Measurements from ENCODE around the gene OR8B12.

OR8B12 gene

DNA sequence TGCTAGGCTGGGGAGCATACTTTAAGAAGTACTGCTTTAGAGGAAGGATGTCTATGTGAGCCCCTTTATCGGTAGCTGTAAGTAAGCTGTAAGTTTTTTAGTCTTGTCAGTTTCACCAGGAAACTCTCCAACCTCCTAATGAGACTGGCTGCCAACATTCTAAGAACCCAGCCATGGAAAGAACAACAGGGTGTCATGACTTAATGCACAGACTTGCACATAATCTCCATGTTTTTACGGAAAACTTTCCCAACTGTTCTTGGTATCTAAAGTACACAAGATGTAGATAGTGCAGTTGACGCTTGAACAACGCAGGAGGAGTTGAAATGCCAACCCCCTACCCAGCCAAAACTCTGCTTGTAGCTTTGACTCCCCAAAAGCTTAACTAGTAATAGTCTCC is 35.3 kb upstream of the OR8B12 start:
- TF ChIP-seq RAD21 (IDR thresholded peaks at IDR 0.05; ENCODE audit: low read depth), result no peak
- no peak for TF ChIP-seq TAF1 (IDR thresholded peaks at IDR 0.05; ENCODE audit: low read depth)
- TF ChIP-seq FOXM1 (IDR thresholded peaks at IDR 0.05; ENCODE audit: borderline replicate concordance, low read depth), result no peak
- TF ChIP-seq TCF12 (IDR thresholded peaks at IDR 0.05; ENCODE audit: low read depth), result no peak
- TF ChIP-seq YY1 (IDR thresholded peaks at IDR 0.05; ENCODE audit: low read depth), result no peak
- TF ChIP-seq, protein P1, sequence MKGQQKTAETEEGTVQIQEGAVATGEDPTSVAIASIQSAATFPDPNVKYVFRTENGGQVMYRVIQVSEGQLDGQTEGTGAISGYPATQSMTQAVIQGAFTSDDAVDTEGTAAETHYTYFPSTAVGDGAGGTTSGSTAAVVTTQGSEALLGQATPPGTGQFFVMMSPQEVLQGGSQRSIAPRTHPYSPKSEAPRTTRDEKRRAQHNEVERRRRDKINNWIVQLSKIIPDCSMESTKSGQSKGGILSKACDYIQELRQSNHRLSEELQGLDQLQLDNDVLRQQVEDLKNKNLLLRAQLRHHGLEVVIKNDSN (IDR thresholded peaks at IDR 0.05), result no peak
- TF ChIP-seq NFIC (IDR thresholded peaks at IDR 0.05), result no peak
- TF ChIP-seq ZBTB7A (IDR thresholded peaks at IDR 0.05; ENCODE audit: low read depth), result no peak

- TF ChIP-seq FOXM1 (IDR thresholded peaks at IDR 0.05; ENCODE audit: borderline replicate concordance, low read depth), result no peak
- no peak for TF ChIP-seq CEBPB (IDR thresholded peaks at IDR 0.05)
- no peak for TF ChIP-seq ZBTB7A (IDR thresholded peaks at IDR 0.05; ENCODE audit: low read depth)
- TF ChIP-seq CREB1 (IDR thresholded peaks at IDR 0.05; ENCODE audit: low read depth), result no peak
- no peak for TF ChIP-seq RAD21 (IDR thresholded peaks at IDR 0.05; ENCODE audit: low read depth)
- no peak for TF ChIP-seq TAF1 (IDR thresholded peaks at IDR 0.05; ENCODE audit: low read depth)
- no peak for TF ChIP-seq EP300 (IDR thresholded peaks at IDR 0.05; ENCODE audit: borderline replicate concordance)
Measured at GRCh38 chr11:124577716-124578427, 34.4 kb upstream of the OR8B12 start.

GRCh38 chr11:124570160-124570559 is 26.7 kb upstream of the OR8B12 start:
- TF ChIP-seq RAD21 (IDR thresholded peaks at IDR 0.05; ENCODE audit: low read depth) (no peak), EGR1 (IDR thresholded peaks at IDR 0.05) (no peak), ZBTB7A (IDR thresholded peaks at IDR 0.05; ENCODE audit: low read depth) (no peak), MAX (IDR thresholded peaks at IDR 0.05) (no peak), TAF1 (IDR thresholded peaks at IDR 0.05; ENCODE audit: low read depth) (no peak), EP300 (IDR thresholded peaks at IDR 0.05; ENCODE audit: borderline replicate concordance) (no peak), NFIC (IDR thresholded peaks at IDR 0.05) (no peak), CREB1 (IDR thresholded peaks at IDR 0.05; ENCODE audit: low read depth) (no peak), FOXM1 (IDR thresholded peaks at IDR 0.05; ENCODE audit: borderline replicate concordance, low read depth) (no peak), TCF12 (IDR thresholded peaks at IDR 0.05; ENCODE audit: low read depth) (no peak), TEAD4 (IDR thresholded peaks at IDR 0.05) (no peak), YY1 (IDR thresholded peaks at IDR 0.05; ENCODE audit: low read depth) (no peak), CEBPB (IDR thresholded peaks at IDR 0.05) (no peak)
- TF ChIP-seq, protein P2, sequence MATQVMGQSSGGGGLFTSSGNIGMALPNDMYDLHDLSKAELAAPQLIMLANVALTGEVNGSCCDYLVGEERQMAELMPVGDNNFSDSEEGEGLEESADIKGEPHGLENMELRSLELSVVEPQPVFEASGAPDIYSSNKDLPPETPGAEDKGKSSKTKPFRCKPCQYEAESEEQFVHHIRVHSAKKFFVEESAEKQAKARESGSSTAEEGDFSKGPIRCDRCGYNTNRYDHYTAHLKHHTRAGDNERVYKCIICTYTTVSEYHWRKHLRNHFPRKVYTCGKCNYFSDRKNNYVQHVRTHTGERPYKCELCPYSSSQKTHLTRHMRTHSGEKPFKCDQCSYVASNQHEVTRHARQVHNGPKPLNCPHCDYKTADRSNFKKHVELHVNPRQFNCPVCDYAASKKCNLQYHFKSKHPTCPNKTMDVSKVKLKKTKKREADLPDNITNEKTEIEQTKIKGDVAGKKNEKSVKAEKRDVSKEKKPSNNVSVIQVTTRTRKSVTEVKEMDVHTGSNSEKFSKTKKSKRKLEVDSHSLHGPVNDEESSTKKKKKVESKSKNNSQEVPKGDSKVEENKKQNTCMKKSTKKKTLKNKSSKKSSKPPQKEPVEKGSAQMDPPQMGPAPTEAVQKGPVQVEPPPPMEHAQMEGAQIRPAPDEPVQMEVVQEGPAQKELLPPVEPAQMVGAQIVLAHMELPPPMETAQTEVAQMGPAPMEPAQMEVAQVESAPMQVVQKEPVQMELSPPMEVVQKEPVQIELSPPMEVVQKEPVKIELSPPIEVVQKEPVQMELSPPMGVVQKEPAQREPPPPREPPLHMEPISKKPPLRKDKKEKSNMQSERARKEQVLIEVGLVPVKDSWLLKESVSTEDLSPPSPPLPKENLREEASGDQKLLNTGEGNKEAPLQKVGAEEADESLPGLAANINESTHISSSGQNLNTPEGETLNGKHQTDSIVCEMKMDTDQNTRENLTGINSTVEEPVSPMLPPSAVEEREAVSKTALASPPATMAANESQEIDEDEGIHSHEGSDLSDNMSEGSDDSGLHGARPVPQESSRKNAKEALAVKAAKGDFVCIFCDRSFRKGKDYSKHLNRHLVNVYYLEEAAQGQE (IDR thresholded peaks at IDR 0.05; ENCODE audit: low read depth), result no peak
- TF ChIP-seq, protein P1 (IDR thresholded peaks at IDR 0.05), result no peak

DNA sequence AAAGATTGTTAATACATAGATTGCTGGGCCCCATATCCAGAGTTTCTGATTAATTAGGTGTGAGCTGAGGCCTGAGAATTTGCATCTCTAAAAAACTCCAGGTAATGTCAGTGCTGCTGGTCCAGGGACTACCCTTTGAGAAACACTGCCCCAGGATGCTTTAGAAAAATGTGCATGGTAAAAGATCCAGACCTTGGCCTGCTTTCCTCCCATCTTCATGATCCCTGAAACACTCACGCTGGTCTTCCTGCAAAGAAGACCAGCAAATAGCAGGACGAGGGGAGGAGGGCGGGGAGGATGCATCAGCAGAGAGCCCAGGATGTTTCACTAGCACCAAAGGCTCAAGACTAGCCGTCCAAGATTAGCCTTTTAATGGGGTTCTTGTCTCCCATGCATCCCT is 26.2 kb upstream of the OR8B12 start, which contains the start of gene OR8A1:
Gene OR8A1, plus strand, starts transcription at position 301 of the 400 bp plus-strand sequence. CDS start 123 bp downstream, outside the sequence.
- TF ChIP-seq RAD21 (IDR thresholded peaks at IDR 0.05; ENCODE audit: low read depth) (no peak), EP300 (IDR thresholded peaks at IDR 0.05; ENCODE audit: borderline replicate concordance) (no peak), FOXM1 (IDR thresholded peaks at IDR 0.05; ENCODE audit: borderline replicate concordance, low read depth) (no peak), CREB1 (IDR thresholded peaks at IDR 0.05; ENCODE audit: low read depth) (no peak), YY1 (IDR thresholded peaks at IDR 0.05; ENCODE audit: low read depth) (no peak), TCF12 (IDR thresholded peaks at IDR 0.05; ENCODE audit: low read depth) (no peak), CEBPB (IDR thresholded peaks at IDR 0.05) (no peak), TEAD4 (IDR thresholded peaks at IDR 0.05) (no peak), MAX (IDR thresholded peaks at IDR 0.05) (no peak), ZBTB7A (IDR thresholded peaks at IDR 0.05; ENCODE audit: low read depth) (no peak), TAF1 (IDR thresholded peaks at IDR 0.05; ENCODE audit: low read depth) (no peak), NFIC (IDR thresholded peaks at IDR 0.05) (no peak), EGR1 (IDR thresholded peaks at IDR 0.05) (no peak)
- TF ChIP-seq, protein P1 (IDR thresholded peaks at IDR 0.05), result no peak
- TF ChIP-seq, protein P2 (IDR thresholded peaks at IDR 0.05; ENCODE audit: low read depth), result no peak

DNA sequence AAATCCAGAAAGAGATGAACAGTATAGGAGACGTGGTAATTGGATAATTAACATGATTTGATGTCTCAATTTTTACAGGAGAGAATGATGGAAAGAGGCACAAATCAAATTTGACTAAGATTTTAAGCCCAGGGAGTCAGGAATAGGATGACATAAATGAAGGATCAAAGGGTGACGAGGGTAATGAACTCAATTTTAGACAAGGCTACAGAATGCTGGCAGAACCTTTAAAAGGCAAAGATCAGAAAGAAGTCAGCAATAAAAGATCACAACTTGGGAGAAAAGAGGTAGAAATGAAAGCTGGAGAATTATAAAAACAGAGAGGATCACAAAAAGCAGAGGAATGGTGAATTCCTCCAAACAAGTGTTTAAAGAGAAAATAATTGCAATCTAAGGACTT is 13.4 kb upstream of the OR8B12 start:
- TF ChIP-seq TEAD4 (IDR thresholded peaks at IDR 0.05), result no peak
- no peak for TF ChIP-seq YY1 (IDR thresholded peaks at IDR 0.05; ENCODE audit: low read depth)
- no peak for TF ChIP-seq NFIC (IDR thresholded peaks at IDR 0.05)
- TF ChIP-seq ZBTB7A (IDR thresholded peaks at IDR 0.05; ENCODE audit: low read depth), result no peak
